SK-N-SH treated with all-trans-retinoic acid at 6 μM for 48 hours (cell line): ENCODE measurements around the gene NCAM1.

Experiments
- ATAC-seq: fragments of 200-7000 bp; cut with Tn5 transposase; 3 replicates; pipeline ENCODE4 v1.9.1; 2020; ENCODE audit warnings: mild to moderate bottlenecking, moderate library complexity
- ARNTL ChIP-seq: fragments of 450-650 bp; formaldehyde crosslinking; IDR thresholded peaks from 2 replicates; pipeline ENCODE4 v1.5.0; 2020; ENCODE audit warnings: low read depth, mild to moderate bottlenecking, moderate library complexity, borderline replicate concordance
- BACH2 ChIP-seq: fragments of 250-450 bp; sonication (Bioruptor Pico); IDR thresholded peaks from 2 replicates; pipeline ENCODE4 v1.9.0; 2021; ENCODE audit warnings: mild to moderate bottlenecking, borderline replicate concordance
- CSDC2 ChIP-seq: fragments of 250-450 bp; sonication (Bioruptor Pico); IDR thresholded peaks from 2 replicates; pipeline ENCODE4 v1.5.0; 2020; ENCODE audit warnings: mild to moderate bottlenecking, moderate library complexity
- ESRRG ChIP-seq: fragments of 250-450 bp; sonication (Bioruptor Pico); IDR thresholded peaks from 2 replicates; pipeline ENCODE4 v1.6.1; 2021; ENCODE audit warnings: mild to moderate bottlenecking
- GLIS3 ChIP-seq: fragments of 250-450 bp; sonication (Bioruptor Pico); IDR thresholded peaks from 2 replicates; pipeline ENCODE4 v1.5.0; 2020; ENCODE audit warnings: mild to moderate bottlenecking, moderate library complexity
- ISL1 ChIP-seq: fragments of 250-450 bp; sonication (Bioruptor Pico); IDR thresholded peaks from 2 replicates; pipeline ENCODE4 v2.1.2; 2022; ENCODE audit warnings: mild to moderate bottlenecking, moderate library complexity
- PPARA ChIP-seq: fragments of 250-450 bp; sonication (Bioruptor Pico); IDR thresholded peaks from 2 replicates; pipeline ENCODE4 v1.5.0; 2020; ENCODE audit warnings: mild to moderate bottlenecking, borderline replicate concordance
- SNAI2 ChIP-seq: fragments of 250-450 bp; sonication (Bioruptor Pico); IDR thresholded peaks from 2 replicates; pipeline ENCODE4 v1.5.0; 2020; ENCODE audit warnings: mild to moderate bottlenecking, moderate library complexity
- TCF4 ChIP-seq: fragments of 250-450 bp; sonication (Bioruptor Pico); IDR thresholded peaks from 2 replicates; pipeline ENCODE4 v1.8.0; 2021; ENCODE audit warnings: mild to moderate bottlenecking, moderate library complexity, borderline replicate concordance
- TOX ChIP-seq: fragments of 250-450 bp; sonication (Bioruptor Pico); IDR thresholded peaks from 2 replicates; pipeline ENCODE4 v1.8.0; 2021; ENCODE audit warnings: mild to moderate bottlenecking, moderate library complexity, borderline replicate concordance
- ZFP3 ChIP-seq: fragments of 250-450 bp; sonication (Bioruptor Pico); IDR thresholded peaks from 2 replicates; pipeline ENCODE4 v1.5.0; 2020; ENCODE audit warnings: mild to moderate bottlenecking, moderate library complexity
- ZFP30 ChIP-seq: fragments of 450-650 bp; formaldehyde crosslinking; IDR thresholded peaks from 2 replicates; pipeline ENCODE4 v1.5.0; 2022; ENCODE audit warnings: mild to moderate bottlenecking, moderate library complexity
- ZNF565 ChIP-seq: fragments of 450-650 bp; formaldehyde crosslinking; conservative IDR thresholded peaks from 2 replicates; pipeline ENCODE4 v1.5.0; 2020; ENCODE audit warnings: low read depth, mild to moderate bottlenecking, moderate library complexity
- ZNF70 ChIP-seq: fragments of 450-650 bp; formaldehyde crosslinking; IDR thresholded peaks from 2 replicates; pipeline ENCODE4 v1.5.0; 2020; ENCODE audit warnings: mild to moderate bottlenecking, moderate library complexity
- ZNF8 ChIP-seq: fragments of 450-650 bp; formaldehyde crosslinking; IDR thresholded peaks from 2 replicates; pipeline ENCODE4 v1.5.0; 2020; ENCODE audit warnings: mild to moderate bottlenecking, moderate library complexity
- TF ChIP-seq, protein P1 (sequence below): fragments of 250-450 bp; sonication (Bioruptor Pico); IDR thresholded peaks from 2 replicates; pipeline ENCODE4 v1.5.1; 2021; ENCODE audit warnings: mild to moderate bottlenecking, moderate library complexity
- TF ChIP-seq, protein P2 (sequence below): fragments of 250-450 bp; sonication (Bioruptor Pico); IDR thresholded peaks from 2 replicates; pipeline ENCODE4 v1.5.1; 2020; ENCODE audit warnings: low read depth, mild to moderate bottlenecking, moderate library complexity
- TF ChIP-seq, protein P3 (sequence below): fragments of 250-450 bp; sonication (Bioruptor Pico); IDR thresholded peaks from 2 replicates; pipeline ENCODE4 v1.5.0; 2020; ENCODE audit warnings: mild to moderate bottlenecking, moderate library complexity
- TF ChIP-seq, protein P4 (sequence below): fragments of 250-450 bp; sonication (Bioruptor Pico); IDR thresholded peaks from 2 replicates; pipeline ENCODE4 v1.8.0; 2021; ENCODE audit warnings: low read depth, mild to moderate bottlenecking, moderate library complexity, borderline replicate concordance
- TF ChIP-seq, protein P5 (sequence below): fragments of 250-450 bp; sonication (Bioruptor Pico); IDR thresholded peaks from 2 replicates; pipeline ENCODE4 v1.8.0; 2020; ENCODE audit warnings: mild to moderate bottlenecking, moderate library complexity, borderline replicate concordance

Gene NCAM1

DNA sequence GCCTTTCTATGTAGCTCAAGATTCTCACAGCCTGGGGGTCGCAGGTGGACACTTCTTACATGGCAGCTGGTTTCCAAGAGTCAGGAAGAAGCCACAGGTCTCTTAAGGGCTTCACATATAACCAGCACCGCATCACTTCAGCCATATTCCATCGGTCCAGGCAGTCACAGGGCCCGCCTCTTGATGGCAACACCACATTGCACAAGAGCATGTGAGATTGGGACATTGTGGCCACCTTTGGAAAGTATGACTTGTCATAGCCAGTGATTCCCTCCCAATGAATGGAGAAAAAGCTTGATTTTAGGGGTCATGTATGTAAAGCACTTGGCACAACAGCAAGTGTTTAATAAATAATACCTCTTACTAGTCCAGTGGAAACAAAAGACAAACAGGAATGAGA, 98.3 kb downstream of the NCAM1 start:
- ATAC-seq = no peak
- TF ChIP-seq TOX (no peak), ARNTL (CRISPR knock-in tag) (no peak), TCF4 (CRISPR knock-in tag) (no peak), ZNF8 (CRISPR knock-in tag) (no peak), ISL1 (no peak), ZFP30 (CRISPR knock-in tag) (no peak), BACH2 (no peak)
- TF ChIP-seq, protein P1, sequence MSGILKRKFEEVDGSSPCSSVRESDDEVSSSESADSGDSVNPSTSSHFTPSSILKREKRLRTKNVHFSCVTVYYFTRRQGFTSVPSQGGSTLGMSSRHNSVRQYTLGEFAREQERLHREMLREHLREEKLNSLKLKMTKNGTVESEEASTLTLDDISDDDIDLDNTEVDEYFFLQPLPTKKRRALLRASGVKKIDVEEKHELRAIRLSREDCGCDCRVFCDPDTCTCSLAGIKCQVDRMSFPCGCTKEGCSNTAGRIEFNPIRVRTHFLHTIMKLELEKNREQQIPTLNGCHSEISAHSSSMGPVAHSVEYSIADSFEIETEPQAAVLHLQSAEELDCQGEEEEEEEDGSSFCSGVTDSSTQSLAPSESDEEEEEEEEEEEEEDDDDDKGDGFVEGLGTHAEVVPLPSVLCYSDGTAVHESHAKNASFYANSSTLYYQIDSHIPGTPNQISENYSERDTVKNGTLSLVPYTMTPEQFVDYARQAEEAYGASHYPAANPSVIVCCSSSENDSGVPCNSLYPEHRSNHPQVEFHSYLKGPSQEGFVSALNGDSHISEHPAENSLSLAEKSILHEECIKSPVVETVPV (CRISPR knock-in tag) = no peak
- TF ChIP-seq, all 23 proteins: peak for 0

DNA sequence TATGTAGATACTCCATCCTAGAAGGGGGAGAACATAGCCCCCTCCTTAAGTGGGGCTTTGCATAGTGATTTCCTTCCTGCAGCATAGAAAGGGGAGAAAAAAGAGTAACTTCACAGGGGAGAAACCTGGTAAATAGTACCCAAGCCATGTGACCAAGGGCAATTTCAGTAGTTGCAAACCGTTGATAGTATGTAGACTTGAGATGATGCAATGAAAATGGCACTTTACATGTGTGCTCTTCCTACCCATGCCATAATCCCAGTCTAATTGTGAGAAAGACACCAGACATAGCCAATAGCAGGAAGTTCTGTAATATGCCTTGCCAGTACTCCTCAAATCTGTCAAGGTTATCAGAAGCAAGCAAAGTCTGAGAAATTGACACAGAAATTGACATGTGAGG, 104.1 kb downstream of the NCAM1 start:
- no peak for ATAC-seq
- TF ChIP-seq ZNF70 (CRISPR knock-in tag) (no peak), ZFP30 (CRISPR knock-in tag) (no peak), TCF4 (CRISPR knock-in tag) (no peak), ZFP3 (CRISPR knock-in tag) (no peak), ESRRG (CRISPR knock-in tag) (no peak), PPARA (CRISPR knock-in tag) (no peak), CSDC2 (CRISPR knock-in tag) (no peak), SNAI2 (no peak), ZNF565 (CRISPR knock-in tag) (no peak), GLIS3 (CRISPR knock-in tag) (no peak), ARNTL (CRISPR knock-in tag) (no peak)
- TF ChIP-seq, protein P2, sequence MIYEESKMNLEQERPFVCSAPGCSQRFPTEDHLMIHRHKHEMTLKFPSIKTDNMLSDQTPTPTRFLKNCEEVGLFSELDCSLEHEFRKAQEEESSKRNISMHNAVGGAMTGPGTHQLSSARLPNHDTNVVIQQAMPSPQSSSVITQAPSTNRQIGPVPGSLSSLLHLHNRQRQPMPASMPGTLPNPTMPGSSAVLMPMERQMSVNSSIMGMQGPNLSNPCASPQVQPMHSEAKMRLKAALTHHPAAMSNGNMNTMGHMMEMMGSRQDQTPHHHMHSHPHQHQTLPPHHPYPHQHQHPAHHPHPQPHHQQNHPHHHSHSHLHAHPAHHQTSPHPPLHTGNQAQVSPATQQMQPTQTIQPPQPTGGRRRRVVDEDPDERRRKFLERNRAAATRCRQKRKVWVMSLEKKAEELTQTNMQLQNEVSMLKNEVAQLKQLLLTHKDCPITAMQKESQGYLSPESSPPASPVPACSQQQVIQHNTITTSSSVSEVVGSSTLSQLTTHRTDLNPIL (CRISPR knock-in tag) = no peak
- TF ChIP-seq, protein P3, sequence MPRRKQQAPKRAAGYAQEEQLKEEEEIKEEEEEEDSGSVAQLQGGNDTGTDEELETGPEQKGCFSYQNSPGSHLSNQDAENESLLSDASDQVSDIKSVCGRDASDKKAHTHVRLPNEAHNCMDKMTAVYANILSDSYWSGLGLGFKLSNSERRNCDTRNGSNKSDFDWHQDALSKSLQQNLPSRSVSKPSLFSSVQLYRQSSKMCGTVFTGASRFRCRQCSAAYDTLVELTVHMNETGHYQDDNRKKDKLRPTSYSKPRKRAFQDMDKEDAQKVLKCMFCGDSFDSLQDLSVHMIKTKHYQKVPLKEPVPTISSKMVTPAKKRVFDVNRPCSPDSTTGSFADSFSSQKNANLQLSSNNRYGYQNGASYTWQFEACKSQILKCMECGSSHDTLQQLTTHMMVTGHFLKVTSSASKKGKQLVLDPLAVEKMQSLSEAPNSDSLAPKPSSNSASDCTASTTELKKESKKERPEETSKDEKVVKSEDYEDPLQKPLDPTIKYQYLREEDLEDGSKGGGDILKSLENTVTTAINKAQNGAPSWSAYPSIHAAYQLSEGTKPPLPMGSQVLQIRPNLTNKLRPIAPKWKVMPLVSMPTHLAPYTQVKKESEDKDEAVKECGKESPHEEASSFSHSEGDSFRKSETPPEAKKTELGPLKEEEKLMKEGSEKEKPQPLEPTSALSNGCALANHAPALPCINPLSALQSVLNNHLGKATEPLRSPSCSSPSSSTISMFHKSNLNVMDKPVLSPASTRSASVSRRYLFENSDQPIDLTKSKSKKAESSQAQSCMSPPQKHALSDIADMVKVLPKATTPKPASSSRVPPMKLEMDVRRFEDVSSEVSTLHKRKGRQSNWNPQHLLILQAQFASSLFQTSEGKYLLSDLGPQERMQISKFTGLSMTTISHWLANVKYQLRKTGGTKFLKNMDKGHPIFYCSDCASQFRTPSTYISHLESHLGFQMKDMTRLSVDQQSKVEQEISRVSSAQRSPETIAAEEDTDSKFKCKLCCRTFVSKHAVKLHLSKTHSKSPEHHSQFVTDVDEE = no peak
- TF ChIP-seq, protein P4, sequence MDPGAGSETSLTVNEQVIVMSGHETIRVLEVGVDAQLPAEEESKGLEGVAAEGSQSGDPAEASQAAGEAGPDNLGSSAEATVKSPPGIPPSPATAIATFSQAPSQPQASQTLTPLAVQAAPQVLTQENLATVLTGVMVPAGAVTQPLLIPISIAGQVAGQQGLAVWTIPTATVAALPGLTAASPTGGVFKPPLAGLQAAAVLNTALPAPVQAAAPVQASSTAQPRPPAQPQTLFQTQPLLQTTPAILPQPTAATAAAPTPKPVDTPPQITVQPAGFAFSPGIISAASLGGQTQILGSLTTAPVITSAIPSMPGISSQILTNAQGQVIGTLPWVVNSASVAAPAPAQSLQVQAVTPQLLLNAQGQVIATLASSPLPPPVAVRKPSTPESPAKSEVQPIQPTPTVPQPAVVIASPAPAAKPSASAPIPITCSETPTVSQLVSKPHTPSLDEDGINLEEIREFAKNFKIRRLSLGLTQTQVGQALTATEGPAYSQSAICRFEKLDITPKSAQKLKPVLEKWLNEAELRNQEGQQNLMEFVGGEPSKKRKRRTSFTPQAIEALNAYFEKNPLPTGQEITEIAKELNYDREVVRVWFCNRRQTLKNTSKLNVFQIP (CRISPR knock-in tag) = no peak
- TF ChIP-seq, protein P5, sequence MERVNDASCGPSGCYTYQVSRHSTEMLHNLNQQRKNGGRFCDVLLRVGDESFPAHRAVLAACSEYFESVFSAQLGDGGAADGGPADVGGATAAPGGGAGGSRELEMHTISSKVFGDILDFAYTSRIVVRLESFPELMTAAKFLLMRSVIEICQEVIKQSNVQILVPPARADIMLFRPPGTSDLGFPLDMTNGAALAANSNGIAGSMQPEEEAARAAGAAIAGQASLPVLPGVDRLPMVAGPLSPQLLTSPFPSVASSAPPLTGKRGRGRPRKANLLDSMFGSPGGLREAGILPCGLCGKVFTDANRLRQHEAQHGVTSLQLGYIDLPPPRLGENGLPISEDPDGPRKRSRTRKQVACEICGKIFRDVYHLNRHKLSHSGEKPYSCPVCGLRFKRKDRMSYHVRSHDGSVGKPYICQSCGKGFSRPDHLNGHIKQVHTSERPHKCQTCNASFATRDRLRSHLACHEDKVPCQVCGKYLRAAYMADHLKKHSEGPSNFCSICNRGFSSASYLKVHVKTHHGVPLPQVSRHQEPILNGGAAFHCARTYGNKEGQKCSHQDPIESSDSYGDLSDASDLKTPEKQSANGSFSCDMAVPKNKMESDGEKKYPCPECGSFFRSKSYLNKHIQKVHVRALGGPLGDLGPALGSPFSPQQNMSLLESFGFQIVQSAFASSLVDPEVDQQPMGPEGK = no peak
- TF ChIP-seq, all 23 proteins: peak for 0

DNA sequence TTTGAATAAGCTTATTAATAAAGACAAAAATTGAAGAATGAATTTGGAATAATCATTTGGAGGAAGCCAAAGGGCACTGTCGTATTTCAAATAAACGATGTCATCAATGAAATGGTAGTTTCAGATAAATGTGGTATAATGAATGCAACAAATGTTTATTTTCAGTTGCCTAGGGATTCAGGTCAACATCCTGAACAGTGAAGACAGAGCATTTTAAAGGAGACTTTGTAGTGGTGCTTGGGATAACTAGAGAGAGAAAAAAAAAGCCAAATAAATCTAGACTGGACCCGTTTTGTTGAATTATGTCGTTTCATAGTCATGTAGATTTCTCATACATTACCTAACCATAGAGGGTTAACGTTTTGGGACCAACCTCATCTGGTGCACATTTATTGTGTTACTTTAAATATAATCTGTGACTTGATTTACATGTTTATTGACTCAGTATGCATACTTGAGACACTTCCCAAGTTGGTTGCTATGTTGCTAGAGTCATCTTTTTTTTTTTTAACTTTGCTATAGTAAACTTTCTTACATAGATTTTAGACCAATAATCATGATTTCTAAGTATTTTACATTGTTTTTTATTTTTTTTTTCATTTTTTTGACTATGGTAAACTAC, 111.1 kb downstream of the NCAM1 start:
- TF ChIP-seq ISL1 = no peak
- TF ChIP-seq, all 23 proteins: peak for 0
- no peak for ATAC-seq
